GM19438 (cell line): ENCODE results near the gene DIAPH3.

Experiments used
- ATAC-seq: cut with Tn5 transposase; IDR thresholded peaks from one replicate; pipeline ENCODE4 v1.9.1; 2021; ENCODE audit warnings: low read depth; ENCODE audit not compliant: unreplicated experiment

Gene DIAPH3

GRCh38 chr13:59809564-59809963 is 354.2 kb downstream of the DIAPH3 start:
- ATAC-seq, result no peak

- no peak for ATAC-seq
Measured at GRCh38 chr13:59806801-59807200, 356.9 kb downstream of the DIAPH3 start.

- no peak for ATAC-seq
Measured at GRCh38 chr13:59801107-59801880, 362.4 kb downstream of the DIAPH3 start.

GRCh38 chr13:59793107-59793506 is 370.6 kb downstream of the DIAPH3 start:
- no peak for ATAC-seq

GRCh38 chr13:59790626-59791025 is 373.1 kb downstream of the DIAPH3 start:
- no peak for ATAC-seq

- no peak for ATAC-seq
Measured at GRCh38 chr13:59789558-59789957, 374.2 kb downstream of the DIAPH3 start.

GRCh38 chr13:59787679-59788078 is 376.0 kb downstream of the DIAPH3 start:
- no peak for ATAC-seq

- ATAC-seq, result no peak
Measured at GRCh38 chr13:59782696-59783095, 381.0 kb downstream of the DIAPH3 start.

- ATAC-seq, result no peak
Measured at GRCh38 chr13:59780058-59780457, 383.7 kb downstream of the DIAPH3 start.

GRCh38 chr13:59776924-59777690 is 386.6 kb downstream of the DIAPH3 start:
- no peak for ATAC-seq

GRCh38 chr13:59774491-59774971 is 389.2 kb downstream of the DIAPH3 start:
- ATAC-seq, result no peak

GRCh38 chr13:59771272-59771671 is 392.5 kb downstream of the DIAPH3 start:
- ATAC-seq, result no peak

GRCh38 chr13:59770451-59770850 is 393.3 kb downstream of the DIAPH3 start:
- ATAC-seq, result no peak

GRCh38 chr13:59766236-59766635 is 397.5 kb downstream of the DIAPH3 start:
- ATAC-seq, result no peak

- peak; percentile 56 for ATAC-seq
Measured at GRCh38 chr13:59755632-59756290, 408.0 kb downstream of the DIAPH3 start.

GRCh38 chr13:59754411-59754810 is 409.3 kb downstream of the DIAPH3 start:
- ATAC-seq, result peak; percentile 46

GRCh38 chr13:59750860-59751259 is 412.9 kb downstream of the DIAPH3 start:
- ATAC-seq, result no peak

- ATAC-seq, result no peak
Measured at GRCh38 chr13:59748046-59748445, 415.7 kb downstream of the DIAPH3 start.

GRCh38 chr13:59747529-59747928 is 416.2 kb downstream of the DIAPH3 start:
- no peak for ATAC-seq

- ATAC-seq, result no peak
Measured at GRCh38 chr13:59746291-59746962, 417.3 kb downstream of the DIAPH3 start.

GRCh38 chr13:59745392-59745788 is 418.3 kb downstream of the DIAPH3 start:
- peak; percentile 63 for ATAC-seq
